Thyroid gland (tissue), 4 donors: ENCODE measurements around the gene OSTN. TPM values are rescaled to one million over a fixed set of nuclear protein-coding genes. Genes with fewer than 3 reads are reported as not detected.

Experiments used
- DNase-seq, 2 donors: peaks; one replicate each; pipeline ENCODE4 v3.0.0-alpha.2; 2019
- H3K27ac ChIP-seq, 3 donors: fragments of 200-600 bp; sonication (generic); 1 replicate in 2 of 3; 2 replicates in 1 of 3; pipeline ENCODE4 v1.5.1; 2016 to 2019; ENCODE audit warnings: mild to moderate bottlenecking in 1 of 3, moderate library complexity in 1 of 3
- H3K27me3 ChIP-seq: fragments of 200-600 bp; sonication (generic); one replicate; pipeline ENCODE4 v1.5.1; 2019
- H3K36me3 ChIP-seq, 2 donors: fragments of 200-600 bp; sonication (generic); one replicate each; pipeline ENCODE4 v1.5.1; 2016 to 2019
- H3K4me1 ChIP-seq, 2 donors: fragments of 200-600 bp; sonication (generic); one replicate each; pipeline ENCODE4 v1.5.1; 2017 to 2019
- H3K4me3 ChIP-seq, 3 donors: fragments of 200-600 bp; sonication (generic); replicated peaks in 1 of 3; 1 replicate in 2 of 3; 2 replicates in 1 of 3; pipeline ENCODE4 v1.5.1; 2016; ENCODE audit warnings: mild to moderate bottlenecking in 1 of 3
- H3K9me3 ChIP-seq: fragments of 200-600 bp; sonication (generic); one replicate; pipeline ENCODE4 v1.5.1; 2017
- POLR2A ChIP-seq, 2 donors: fragments of 450-650 bp; IDR thresholded peaks; one replicate each; pipeline ENCODE4 v1.6.1; 2017; ENCODE audit warnings: antibody characterized with exemption in 2 of 2, mild to moderate bottlenecking in 2 of 2, moderate library complexity in 1 of 2
- WGBS, 2 donors: methylation state at CpG; one replicate each; pipeline ENCODE4 v1.1.5; 2017; 5-methylcytosine and 5-hydroxymethylcytosine counted together
- intact Hi-C: fragments of 100-400 bp; cut with DNase I; formaldehyde crosslinking; loops from one replicate; pipeline ENCODE4 v1.15.1; 2023
- total RNA-seq, 4 donors: library from RNA; depleted of rRNA; stranded (reverse); fragments of >200 nt; gene quantifications; one replicate each; pipeline ENCODE4 v1.2.3, GENCODE V29; 2016
- TF ChIP-seq, protein P1 (sequence below), 6 experiments: fragments of 200-600 bp in 3 of 6; fragments of 450-650 bp in 3 of 6; sonication (generic) in 3 of 6; IDR thresholded peaks; one replicate each; pipeline ENCODE4 v1.5.1; 2016 to 2019; ENCODE audit warnings: antibody characterized with exemption in 6 of 6, mild to moderate bottlenecking in 2 of 6, inconsistent platforms in 1 of 6, moderate library complexity in 1 of 6

The OSTN gene
- total RNA-seq, 4 donors from 2014 or later = not detected

DNA sequence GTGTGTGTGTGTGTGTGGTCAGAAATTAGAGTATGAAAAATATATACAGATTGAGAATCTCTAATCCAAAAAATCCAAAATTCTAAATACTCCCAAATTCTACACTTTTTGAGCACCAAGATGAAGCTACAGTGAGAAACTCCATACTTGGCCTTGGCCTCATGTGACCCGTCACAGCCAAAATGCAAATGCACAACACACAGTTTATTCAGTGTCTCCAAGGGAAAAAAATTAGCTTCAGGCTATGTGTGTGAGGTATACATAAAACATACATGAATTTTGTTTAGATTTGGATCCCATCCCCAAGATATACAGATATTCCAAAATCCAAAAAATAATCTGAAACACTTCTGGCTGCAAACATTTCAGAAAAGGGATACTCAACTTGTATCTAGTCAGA lies 33.2 kb upstream of the OSTN start:
- H3K27ac ChIP-seq = no peak overlapping the region
- DNase-seq = no peak
- TF ChIP-seq, protein P1, sequence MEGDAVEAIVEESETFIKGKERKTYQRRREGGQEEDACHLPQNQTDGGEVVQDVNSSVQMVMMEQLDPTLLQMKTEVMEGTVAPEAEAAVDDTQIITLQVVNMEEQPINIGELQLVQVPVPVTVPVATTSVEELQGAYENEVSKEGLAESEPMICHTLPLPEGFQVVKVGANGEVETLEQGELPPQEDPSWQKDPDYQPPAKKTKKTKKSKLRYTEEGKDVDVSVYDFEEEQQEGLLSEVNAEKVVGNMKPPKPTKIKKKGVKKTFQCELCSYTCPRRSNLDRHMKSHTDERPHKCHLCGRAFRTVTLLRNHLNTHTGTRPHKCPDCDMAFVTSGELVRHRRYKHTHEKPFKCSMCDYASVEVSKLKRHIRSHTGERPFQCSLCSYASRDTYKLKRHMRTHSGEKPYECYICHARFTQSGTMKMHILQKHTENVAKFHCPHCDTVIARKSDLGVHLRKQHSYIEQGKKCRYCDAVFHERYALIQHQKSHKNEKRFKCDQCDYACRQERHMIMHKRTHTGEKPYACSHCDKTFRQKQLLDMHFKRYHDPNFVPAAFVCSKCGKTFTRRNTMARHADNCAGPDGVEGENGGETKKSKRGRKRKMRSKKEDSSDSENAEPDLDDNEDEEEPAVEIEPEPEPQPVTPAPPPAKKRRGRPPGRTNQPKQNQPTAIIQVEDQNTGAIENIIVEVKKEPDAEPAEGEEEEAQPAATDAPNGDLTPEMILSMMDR (IDR thresholded peaks at IDR 0.05) = no peak
- no peak for TF ChIP-seq POLR2A (IDR thresholded peaks at IDR 0.05)
- WGBS, 2 donors = 91 to 100% methylated on average over 1 of the region's 1 CpG
- H3K27me3 ChIP-seq = no peaks in the 10 kb centered on the region
- H3K9me3 ChIP-seq = no peaks in the 10 kb centered on the region
- H3K36me3 ChIP-seq = no peaks in the 10 kb centered on the region
- no peak overlapping the region for H3K4me3 ChIP-seq
- intact Hi-C loops = no loop called here
- H3K4me1 ChIP-seq = no peaks in the 10 kb centered on the region

DNA sequence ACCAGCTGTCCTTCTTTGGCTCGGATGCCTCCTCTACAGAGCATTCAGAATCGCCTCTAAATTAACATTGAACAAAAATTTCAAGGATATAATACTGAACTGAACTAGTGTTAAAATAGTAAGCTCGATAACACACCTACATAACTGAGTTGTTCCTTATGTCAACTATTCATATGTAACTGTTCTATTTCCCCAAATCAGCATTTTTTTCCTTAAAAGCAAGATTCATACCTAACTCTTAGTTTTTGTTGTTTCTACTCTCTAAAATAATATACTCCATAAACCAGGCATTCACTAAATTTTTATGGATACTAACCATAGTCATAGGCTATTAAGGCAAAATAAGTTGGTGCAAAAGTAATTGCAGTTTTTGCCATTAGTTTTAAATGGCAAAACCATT lies 32.7 kb upstream of the OSTN start:
- 92 to 94% methylated on average over 3 of the region's 3 CpGs for WGBS, 2 donors
- H3K27ac ChIP-seq = no peak overlapping the region
- no peaks in the 10 kb centered on the region for H3K9me3 ChIP-seq
- no peaks in the 10 kb centered on the region for H3K27me3 ChIP-seq
- no peak for DNase-seq
- H3K4me1 ChIP-seq = no peaks in the 10 kb centered on the region
- TF ChIP-seq POLR2A (IDR thresholded peaks at IDR 0.05) = no peak
- TF ChIP-seq, protein P1 (IDR thresholded peaks at IDR 0.05) = no peak
- H3K4me3 ChIP-seq = no peak overlapping the region
- H3K36me3 ChIP-seq = no peaks in the 10 kb centered on the region
- intact Hi-C loops = no loop called here

DNA sequence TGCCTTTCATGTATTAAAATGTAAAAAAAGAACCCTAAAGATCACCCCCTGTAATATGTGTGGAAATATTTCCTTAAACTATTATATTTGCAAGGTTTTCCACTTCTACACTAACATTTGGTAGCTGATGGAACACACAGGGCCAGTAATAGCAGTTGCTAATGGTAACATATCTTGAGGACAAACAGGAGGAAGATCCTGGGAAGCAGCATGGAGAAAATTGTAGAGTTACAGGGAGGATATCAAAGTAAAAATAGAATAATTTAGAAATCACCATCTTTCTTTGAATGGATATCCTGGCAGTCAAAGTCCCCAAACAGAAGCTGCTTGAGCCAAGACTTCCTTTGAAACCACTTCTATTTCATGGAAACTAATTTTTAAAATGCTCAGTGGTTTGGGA lies 29.5 kb upstream of the OSTN start:
- Histone ChIP-seq H3K27ac (no peak overlapping the region), H3K27me3 (no peaks in the 10 kb centered on the region), H3K4me3 (no peak overlapping the region), H3K4me1 (no peaks in the 10 kb centered on the region), H3K36me3 (no peaks in the 10 kb centered on the region), H3K9me3 (no peaks in the 10 kb centered on the region)
- no peak for DNase-seq
- TF ChIP-seq, protein P1 (IDR thresholded peaks at IDR 0.05) = no peak
- no peak for TF ChIP-seq POLR2A (IDR thresholded peaks at IDR 0.05)
- intact Hi-C loops = no loop called here

DNA sequence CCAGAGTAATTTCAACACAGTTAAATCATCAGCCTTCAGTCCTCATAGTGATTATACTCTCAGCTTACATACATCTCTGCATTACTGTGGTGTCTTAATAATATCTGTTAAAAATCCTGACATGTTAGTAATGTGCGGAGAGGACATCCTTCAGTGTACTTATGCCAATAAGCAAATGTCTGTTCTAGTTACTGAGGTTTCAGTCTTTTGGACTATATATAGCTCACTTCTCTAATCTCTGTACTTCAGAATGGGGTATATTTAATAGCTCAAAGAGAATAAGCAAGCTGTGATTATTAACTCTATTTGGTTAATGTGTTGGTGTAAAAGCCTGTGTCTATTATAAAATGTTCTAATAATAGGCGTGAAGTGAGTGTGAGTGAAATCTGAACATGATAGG lies 28.9 kb upstream of the OSTN start:
- 94 to 97% methylated on average over 2 of the region's 2 CpGs for WGBS, 2 donors
- no peak for TF ChIP-seq POLR2A (IDR thresholded peaks at IDR 0.05)
- TF ChIP-seq, protein P1 (IDR thresholded peaks at IDR 0.05) = no peak
- no peak for DNase-seq
- Histone ChIP-seq H3K4me1 (no peaks in the 10 kb centered on the region), H3K9me3 (no peaks in the 10 kb centered on the region), H3K27ac (no peak overlapping the region), H3K36me3 (no peaks in the 10 kb centered on the region), H3K27me3 (no peaks in the 10 kb centered on the region), H3K4me3 (no peak overlapping the region)
- intact Hi-C loops = no loop called here

DNA sequence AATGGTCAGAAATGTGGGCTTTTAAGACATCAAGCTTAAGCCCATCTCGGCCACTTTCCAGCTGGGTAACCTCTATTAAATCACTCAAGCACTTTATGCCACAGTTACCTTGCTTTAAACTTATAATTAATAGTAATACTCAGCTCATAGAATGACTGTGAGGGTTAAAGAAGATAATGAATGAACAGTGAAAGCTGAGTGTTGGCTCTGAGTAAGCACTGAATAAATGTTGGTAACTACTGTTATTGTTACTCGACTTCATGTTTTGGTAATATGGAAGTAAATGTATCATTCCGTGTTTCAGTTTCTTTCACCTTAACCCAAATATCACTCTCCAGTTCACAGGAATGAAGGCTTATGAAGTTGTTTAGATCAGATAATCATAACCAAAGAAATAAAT lies 23.9 kb upstream of the OSTN start:
- WGBS, 2 donors = 85 to 86% methylated on average over 3 of the region's 3 CpGs
- Histone ChIP-seq H3K4me3 (no peak overlapping the region), H3K9me3 (no peaks in the 10 kb centered on the region), H3K36me3 (no peaks in the 10 kb centered on the region), H3K27me3 (no peaks in the 10 kb centered on the region), H3K4me1 (no peaks in the 10 kb centered on the region), H3K27ac (no peak overlapping the region)
- no peak for DNase-seq
- intact Hi-C loops = no loop called here
- TF ChIP-seq POLR2A (IDR thresholded peaks at IDR 0.05) = no peak
- TF ChIP-seq, protein P1 (IDR thresholded peaks at IDR 0.05) = no peak
